Stomach (tissue), 4 donors: ENCODE data around the gene SRMS.

Experiments used
- POLR2A ChIP-seq, 4 donors: fragments of 450-650 bp; IDR thresholded peaks; one replicate each; pipeline ENCODE4 v1.6.1; 2016; ENCODE audit warnings: antibody characterized with exemption in 4 of 4, control low read depth in 2 of 4, mild to moderate bottlenecking in 1 of 4, moderate library complexity in 1 of 4
- TF ChIP-seq, protein P1 (sequence below), 7 experiments: fragments of 450-650 bp in 4 of 7; fragments of 200-600 bp in 3 of 7; sonication (generic) in 3 of 7; IDR thresholded peaks; one replicate each; pipeline ENCODE4 v1.5.1; 2016 to 2019; ENCODE audit warnings: antibody characterized with exemption in 7 of 7, control low read depth in 2 of 7, mild to moderate bottlenecking in 1 of 7

GRCh38 chr20:63568986-63569949 lies 21.7 kb upstream of the SRMS start:
- TF ChIP-seq POLR2A (IDR thresholded peaks at IDR 0.05) = no peak
- TF ChIP-seq, protein P1, sequence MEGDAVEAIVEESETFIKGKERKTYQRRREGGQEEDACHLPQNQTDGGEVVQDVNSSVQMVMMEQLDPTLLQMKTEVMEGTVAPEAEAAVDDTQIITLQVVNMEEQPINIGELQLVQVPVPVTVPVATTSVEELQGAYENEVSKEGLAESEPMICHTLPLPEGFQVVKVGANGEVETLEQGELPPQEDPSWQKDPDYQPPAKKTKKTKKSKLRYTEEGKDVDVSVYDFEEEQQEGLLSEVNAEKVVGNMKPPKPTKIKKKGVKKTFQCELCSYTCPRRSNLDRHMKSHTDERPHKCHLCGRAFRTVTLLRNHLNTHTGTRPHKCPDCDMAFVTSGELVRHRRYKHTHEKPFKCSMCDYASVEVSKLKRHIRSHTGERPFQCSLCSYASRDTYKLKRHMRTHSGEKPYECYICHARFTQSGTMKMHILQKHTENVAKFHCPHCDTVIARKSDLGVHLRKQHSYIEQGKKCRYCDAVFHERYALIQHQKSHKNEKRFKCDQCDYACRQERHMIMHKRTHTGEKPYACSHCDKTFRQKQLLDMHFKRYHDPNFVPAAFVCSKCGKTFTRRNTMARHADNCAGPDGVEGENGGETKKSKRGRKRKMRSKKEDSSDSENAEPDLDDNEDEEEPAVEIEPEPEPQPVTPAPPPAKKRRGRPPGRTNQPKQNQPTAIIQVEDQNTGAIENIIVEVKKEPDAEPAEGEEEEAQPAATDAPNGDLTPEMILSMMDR (IDR thresholded peaks at IDR 0.05) = no peak
